DMS114 treated with DMSO at 0.1 percent for 48 hours (cell line): ENCODE results near the gene ACP3.
"Not testable (repeated sequence)": the region's sequence is repeated elsewhere in the genome, so short reads cannot be mapped to it uniquely, and the experiment has no call there.

Source experiments
- DNase-seq: peaks from one replicate; lab custom pipeline; 2025; ENCODE audit not compliant: unreplicated experiment; lab: John Stamatoyannopoulos, UW

The ACP3 gene

DNA sequence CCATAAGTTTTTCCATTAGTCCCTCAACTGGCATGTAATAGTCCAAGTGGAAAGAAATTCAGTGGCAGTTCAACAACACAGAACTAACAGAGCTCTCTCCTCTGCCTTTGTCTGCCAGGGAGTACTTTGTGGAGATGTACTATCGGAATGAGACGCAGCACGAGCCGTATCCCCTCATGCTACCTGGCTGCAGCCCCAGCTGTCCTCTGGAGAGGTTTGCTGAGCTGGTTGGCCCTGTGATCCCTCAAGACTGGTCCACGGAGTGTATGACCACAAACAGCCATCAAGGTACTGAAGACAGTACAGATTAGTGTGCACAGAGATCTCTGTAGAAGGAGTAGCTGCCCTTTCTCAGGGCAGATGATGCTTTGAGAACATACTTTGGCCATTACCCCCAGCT lies 39.4 kb downstream of the ACP3 start:
- DNase-seq: no peak

DNA sequence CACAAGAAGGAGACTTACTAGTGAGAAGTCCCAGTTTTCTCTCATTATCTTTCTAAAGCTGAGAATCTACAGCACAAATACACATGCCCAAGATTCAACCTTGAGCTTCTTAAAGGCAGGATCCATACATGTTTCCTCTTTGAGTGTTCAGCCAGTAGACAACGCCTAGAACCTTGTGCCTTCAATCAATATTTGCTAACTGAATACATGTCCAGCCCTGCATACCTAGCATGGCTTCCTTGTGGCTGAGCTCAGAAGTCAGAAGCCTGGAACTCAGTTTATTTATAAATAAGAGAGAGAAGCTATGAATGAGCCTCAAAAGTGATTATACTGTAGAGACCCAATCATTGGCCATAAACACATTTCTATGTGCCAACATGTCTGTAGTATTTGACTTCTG lies 43.5 kb downstream of the ACP3 start:
- DNase-seq: no peak

DNA sequence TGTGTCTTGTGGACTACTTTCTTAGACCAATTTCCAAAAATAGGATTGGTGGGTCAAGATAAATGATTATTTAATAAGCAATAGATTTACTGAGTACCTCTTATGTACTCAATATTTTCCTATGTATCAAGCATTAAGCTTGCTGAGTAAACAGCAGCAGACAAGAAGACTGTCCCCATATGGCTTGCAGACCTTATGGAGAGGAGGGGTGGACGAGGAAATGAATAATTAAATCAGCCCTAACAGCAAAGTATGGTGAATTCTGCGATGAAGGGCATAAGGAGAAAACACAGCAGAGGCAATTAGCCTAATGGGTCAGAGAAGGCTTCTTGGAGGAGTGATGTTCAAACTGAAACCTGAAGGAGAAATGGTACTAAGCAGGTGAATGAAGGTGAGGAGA lies 45.1 kb downstream of the ACP3 start:
- no peak for DNase-seq

DNA sequence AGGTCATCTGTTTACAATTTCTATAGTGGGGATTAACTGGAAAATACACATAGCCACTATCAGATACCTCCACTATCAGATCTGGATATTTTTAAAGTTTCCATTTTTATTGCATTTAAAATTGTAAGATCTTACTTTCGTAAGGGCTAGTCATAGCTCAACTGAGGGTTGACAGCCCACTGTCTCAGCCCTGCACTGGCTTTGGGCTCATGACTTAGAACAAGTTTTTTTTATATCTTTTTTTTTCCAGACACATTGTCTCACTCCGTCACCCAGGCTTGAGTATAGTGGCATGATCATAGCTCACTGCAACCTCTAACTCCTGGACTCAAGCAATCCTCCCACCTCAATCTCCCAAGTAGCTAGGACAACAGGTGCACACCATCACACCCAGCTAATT lies 51.3 kb downstream of the ACP3 start:
- no peak for DNase-seq

DNA sequence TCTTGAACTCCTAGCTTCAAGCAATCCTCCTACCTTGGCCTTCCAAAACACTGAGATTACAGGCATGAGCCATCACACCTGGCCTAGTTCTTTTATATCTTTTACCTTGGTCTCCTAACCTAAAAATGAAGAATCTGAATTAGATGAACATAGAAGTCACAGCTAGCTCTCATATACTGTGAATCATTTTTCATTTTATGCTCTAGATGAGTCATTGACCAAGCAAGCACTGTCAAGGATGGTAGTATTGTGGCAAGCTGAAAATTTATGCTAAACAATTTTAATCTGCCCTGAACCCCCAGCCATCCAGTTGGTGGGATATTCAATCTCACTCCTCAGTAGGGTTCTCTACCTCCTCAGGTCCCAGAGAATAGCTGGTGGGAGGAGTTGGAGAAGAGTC lies 51.8 kb downstream of the ACP3 start:
- DNase-seq: no peak

DNA sequence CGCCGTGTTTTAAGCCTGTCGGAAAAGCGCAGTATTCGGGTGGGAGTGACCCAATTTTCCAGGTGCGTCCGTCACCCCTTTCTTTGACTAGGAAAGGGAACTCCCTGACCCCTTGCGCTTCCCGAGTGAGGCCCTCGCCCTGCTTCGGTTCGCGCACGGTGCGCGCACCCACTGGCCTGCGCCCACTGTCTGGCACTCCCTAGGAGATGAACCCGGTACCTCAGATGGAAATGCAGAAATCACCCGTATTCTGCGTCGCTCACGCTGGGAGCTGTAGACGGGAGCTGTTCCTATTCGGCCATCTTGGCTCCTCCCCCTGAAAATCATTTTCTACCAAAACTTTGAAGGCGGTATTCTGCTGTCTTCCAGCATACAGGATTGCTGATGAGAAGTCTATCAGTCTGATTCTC lies 59.7 kb downstream of the ACP3 start:
- not testable (repeated sequence) for DNase-seq

DNA sequence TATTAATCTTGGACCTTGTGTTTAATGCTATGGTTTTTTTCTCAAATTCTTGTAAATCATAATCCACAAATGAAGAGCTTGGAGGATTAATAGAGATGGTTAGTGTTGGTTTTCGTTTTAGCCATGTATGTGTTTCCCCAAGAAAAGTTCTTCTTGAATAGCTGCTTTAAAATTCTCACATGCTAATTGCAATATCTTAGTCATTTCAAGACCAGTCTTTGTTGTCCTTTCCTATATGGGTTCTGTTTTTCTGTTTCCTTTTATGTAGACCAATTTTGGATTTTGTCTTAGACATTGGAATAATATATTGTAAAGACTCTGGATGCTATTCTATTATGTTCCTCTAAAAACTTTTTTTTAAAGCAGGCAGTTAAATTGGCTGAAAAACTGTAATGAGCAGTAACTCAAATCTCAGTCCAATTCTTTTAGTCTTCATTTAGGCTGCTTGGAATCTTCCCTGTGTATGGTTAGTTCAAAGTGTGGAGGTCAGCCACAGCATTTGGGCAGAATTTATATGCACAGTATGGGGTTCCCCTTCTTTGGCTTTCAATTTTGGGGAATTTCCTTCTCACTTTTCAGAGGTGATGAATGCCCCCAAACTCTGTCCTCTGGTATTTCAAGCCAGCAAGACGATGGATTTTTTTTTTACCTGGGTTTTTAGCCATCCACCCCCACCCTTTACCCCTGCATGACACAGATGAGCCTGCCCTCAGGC lies 61.0 kb downstream of the ACP3 start:
- DNase-seq: no peak

DNA sequence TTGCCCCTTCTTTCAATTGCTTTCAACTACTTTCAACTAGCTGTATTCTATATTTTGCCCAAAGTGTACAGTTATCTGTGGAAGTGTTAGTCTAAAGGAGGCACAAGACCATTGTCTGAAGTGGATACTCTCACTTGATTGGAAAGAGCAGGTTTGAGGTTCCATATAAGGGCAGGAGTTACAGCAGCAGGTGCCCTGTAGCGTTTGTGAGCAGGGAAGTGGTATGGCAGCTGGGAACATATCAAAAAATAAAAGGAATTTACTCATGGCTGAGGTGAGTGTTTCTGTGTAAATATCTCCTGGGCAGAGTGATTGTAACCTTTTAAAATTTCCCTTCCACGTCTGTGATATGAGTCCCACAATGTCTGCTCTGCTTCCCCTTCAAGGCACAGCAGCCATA lies 61.6 kb downstream of the ACP3 start:
- DNase-seq: no peak

DNA sequence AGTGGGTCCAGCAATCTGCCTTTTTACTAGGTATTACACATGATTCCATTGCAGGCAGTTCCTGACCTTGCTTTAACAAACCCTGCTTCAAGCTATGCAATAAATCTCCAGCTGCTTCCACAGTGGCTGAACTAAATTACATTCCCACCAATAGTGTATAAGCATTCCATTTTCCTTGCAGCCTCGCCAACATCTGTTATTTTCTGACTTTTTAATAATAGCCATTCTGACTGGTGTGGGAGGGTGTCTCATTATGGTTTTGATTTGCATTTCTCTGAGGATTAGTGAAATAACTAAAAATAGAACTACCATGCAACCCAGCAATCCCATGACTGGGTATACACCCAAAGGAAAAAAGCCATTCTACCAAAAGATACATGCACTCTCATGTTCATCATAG lies 63.7 kb downstream of the ACP3 start:
- DNase-seq: no peak

DNA sequence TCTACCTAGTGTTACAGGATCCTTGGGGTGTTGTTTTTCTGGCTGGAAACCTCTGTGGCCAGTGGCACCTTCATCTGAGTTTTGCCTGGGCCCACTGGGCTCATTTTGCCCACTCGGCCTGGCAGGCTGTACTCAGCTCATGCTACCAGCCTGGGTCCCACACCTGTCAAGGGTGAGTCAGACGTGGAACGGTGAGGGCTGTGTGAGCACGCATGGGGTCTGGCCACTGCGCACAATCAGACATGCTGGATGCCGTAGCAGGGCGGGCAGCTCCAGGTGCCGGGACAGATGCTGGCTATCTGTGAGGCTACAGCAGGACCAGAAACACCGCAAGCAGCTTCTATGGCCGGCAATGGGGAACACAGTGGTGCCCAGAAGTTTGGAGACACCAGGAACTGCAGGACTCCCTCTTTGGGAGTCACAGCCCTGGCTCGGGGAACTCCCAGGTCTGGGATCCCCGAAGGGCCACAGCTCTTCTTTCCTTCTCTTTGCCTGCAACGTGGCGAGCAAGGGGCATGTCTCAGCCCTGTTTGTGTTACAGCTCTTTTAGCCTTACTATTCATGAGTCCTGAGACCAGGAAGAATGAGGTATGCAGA lies 64.2 kb downstream of the ACP3 start:
- no peak for DNase-seq

DNA sequence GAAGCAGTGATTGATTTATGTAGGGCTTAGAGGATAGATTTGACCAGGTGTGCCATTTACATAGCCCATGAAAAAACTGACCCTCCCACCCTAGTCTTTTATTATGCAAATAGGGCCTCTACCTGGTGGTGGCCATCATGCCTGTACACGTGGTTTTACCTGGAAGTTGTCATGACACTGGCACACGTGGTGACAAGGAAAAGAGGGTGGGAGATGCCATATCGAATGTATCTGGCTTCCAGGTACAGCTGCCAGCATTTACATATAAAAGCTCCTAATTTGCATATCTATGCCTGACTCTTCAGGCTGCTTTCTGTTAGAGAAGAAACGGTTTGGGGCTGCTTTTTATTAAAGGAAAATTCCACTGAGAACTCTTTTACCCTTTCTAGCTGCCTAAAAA lies 65.1 kb downstream of the ACP3 start:
- no peak for DNase-seq

DNA sequence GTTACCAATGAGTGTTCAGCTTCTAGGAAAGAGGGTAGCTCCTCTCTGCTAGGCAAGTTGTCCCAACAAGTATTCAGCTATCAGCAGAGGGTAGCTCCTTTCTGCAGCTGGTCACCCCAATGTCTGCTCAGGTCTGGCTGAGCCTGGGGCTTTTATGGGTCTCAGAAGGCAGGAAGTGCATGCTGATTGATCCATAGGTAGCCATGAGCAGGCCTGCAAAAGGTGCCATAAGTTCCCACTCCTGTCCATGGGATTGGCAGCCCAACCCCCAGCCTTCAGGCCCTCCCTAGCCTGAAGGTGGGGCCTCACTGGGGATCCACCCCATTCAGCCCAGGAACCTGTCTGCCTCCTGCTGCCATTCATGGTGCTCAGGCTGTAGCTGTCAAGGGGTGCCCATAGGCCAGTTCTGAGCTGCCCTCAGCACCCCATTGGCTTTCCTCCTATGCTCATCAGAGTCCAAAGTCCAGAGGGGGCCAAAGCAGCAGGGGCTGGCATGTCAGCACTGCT lies 65.5 kb downstream of the ACP3 start:
- DNase-seq: no peak

DNA sequence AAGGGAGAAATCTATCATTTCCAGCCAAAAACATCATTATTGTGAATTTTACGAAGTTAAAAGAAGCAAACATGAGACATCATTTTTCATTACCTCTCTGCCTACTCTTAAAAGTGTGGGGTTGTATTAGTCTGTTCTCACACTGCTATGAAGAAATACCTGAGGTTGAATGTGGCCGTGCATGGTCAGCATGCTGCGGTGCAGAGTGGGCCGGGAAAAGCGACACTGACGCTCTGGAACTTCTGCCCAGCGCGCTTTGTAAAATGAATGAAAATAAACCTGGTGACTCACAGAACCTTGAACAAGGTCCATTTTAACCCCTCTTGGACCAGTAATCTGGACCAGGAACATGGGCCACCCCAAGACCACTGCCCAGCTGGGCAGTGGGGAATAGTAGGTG lies 69.1 kb downstream of the ACP3 start:
- no peak for DNase-seq

DNA sequence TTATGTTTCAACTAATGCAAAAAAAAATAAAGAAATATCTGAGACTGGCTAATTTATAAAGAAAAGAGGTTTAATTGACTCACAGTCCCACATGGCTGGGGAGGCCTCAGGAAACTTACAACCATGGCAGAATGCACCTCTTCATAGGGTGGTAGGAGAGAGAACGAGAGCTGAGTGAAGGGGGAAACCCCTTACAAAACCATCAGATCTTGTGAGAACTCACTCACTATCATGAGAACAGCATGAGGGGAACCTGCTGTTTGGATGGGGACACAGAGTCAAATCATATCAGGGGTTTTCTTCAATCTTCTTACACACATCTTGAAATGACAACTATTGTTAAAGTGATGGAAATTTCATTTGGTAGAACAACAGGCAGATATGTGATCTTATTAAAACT lies 75.5 kb downstream of the ACP3 start:
- DNase-seq: not testable (repeated sequence)

DNA sequence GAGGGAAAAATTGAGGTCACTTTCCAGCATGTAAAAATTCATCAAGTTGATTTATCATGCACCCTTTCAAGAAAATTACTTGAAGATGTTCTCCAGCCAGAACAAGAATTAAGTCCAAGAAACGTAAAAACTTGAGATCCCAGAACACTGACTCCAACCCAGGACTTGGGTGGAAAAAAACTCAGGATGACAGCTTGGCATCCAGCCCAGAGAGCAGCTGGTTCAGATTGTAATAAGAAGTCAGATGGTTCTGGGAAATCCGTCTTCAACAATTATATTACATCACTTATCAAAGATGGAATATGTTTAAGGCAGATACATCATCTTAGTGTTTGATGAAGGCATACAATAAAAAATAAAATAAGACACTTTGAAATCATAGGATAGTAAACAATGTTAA lies 77.1 kb downstream of the ACP3 start:
- DNase-seq: no peak

DNA sequence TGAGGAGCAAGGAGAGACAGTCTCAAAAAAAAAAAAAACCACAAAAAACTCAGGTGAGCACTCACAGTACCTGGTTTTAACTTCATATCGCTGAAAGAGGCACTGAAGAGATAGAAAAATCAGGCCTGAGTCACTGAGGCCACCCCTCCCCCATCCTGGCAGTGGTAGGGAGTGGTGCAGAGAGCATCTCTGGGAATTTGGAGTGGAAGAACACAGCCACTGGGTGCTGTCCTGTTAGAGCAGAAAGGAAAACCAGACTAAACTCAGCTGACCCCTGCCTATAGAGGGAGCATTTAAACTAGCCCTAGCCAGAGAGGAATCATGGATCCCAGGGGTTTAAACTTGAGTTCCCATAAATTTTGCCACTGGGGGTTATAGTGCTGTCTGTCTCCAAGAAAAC lies 77.9 kb downstream of the ACP3 start:
- no peak for DNase-seq

DNA sequence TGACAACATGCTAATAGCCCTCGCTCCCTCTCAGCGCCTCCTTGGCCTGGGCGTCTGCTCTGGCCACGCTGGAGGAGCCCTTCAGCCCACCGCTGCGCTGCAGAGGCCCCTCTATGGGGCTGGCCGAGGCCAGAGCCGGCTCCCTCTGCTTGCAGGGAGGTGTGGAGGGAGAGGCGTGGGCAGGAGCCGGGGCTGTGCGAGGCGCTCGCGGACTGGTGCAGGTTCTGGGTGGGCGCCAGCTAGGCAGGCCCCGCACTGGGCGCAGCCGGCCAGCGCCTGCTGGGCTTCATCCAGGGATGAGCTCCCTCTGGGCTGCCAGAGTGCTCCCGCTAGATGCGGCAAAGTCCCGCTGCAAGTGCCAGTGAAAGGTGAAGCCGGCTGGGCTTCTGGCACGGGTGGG lies 79.0 kb downstream of the ACP3 start:
- no peak for DNase-seq

DNA sequence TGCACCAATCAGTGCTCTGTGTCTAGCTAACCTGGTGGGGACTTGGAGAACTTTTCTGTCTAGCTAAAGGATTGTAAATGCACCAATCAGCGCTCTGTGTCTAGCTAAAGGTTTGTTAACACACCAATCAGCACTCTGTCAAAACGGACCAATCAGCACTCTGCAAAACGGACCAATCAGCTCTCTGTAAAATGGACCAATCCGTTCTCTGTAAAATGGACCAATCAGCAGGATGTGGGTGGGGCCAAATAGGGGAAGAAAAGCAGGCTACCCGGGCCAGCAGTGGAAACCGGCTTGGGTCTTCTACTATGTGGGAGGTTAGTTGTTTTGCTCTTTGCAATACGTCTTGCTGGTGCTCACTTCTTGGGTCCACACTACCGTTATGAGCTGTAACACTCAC lies 79.6 kb downstream of the ACP3 start:
- not testable (repeated sequence) for DNase-seq

DNA sequence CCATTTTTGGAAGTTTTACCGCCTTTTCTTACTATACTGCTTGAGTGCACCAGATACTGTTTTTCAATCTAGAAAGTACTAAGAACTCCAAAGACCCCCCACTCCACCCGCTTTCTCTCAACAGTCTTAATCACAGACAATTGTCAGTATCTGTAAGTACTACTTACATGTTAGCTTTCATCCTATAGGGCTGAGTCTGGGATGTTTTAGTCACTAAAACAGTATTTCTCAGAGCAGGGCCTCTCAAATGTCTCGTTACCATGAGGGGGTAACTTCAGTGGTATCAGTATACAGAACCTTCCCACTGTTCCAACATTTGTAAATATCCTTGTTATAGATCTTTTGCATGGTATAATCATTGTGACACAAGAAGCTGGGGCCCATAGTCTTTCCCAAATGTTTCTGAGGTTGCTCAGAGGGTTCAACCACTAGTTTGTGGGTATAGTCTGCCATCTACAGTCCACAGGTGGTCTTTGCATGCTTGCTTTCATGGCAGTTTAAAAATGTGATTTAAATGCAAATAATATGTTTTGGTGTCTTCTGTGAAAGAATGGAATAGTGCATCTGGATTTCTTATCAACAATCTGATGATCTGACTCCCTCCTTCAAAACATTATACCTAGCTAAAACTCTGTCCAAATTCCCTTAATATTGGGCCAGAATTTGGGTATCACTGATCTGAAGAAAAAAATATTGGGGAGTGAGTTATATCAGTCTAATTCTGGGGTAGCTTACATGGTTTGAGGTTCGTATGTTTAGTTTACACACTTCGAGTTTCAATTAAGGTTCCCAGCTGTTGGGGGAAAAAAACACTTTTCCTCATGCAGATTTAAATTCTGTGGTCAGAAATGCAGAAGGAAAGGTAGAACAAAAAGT lies 82.1 kb downstream of the ACP3 start:
- DNase-seq: peak; percentile 39

DNA sequence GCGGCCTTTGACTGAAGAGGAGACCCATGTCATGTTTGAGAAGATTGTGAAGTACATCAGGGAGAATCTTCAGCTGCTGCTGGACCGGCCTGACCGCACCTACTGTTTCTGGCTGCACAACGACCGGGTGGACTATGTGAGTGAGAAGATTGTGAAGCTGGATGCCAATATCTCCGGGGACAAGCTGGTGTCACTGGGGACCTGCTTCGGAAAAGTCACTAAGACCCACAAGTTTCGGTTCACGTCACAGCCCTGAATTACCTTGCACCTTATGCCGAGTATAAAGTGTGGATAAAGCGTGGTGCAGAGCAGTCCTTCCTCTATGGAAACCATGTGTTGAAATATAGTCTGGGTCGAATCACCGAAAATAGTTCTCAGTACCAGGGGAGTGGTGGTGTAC lies 84.0 kb downstream of the ACP3 start:
- no peak for DNase-seq

DNA sequence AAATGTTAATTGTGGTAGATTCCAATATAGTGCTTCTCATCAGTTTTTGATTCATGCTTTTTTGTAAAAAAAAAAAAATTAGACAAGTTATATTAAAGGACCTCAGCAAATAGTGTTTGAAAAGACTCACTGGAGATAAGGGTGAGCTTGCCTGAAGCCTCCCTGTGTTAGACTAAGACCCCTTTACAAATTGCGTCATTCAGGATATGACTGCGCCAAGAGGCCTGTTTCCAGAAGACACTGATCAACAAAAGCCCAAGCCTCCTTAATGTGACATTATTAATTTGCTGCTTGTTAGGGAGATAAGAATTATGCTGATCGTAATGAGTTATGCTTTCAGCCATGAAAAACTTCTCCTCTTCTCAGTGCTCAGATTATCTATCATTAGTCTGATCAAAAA lies 87.1 kb downstream of the ACP3 start:
- DNase-seq: no peak

DNA sequence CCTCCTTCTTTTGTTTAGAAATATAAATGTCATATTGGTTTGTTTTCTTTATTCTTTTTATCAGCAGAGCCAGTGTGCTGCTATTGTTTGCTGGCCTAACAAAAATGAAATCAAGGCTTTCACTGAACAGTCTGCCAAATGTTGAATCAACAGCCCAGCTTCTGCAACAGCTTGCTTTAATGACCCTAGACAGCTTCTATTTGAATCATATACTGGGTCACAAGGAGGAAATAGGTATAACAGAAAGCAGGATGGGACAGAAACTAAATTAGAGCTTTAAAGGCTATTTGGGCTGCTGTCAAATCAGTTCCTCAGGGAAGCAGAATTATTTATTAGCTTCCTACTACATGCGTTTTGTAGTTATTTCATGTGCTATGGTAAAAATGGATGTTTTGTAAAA lies 88.0 kb downstream of the ACP3 start:
- DNase-seq: no peak
